Nephron (organoid): ENCODE measurements around the gene TDRD10.

Experiments
- H3K27ac Mint-ChIP-seq, 3 experiments: 2 replicates each; pipeline ENCODE4 v1.8.0; 2020; ENCODE audit warnings: mixed read lengths in 3 of 3, mild to moderate bottlenecking in 2 of 3, moderate library complexity in 1 of 3
- H3K27me3 Mint-ChIP-seq: 2 replicates; pipeline ENCODE4 v1.8.0; 2021; ENCODE audit warnings: low read depth, mild to moderate bottlenecking, moderate library complexity, mixed read lengths
- H3K36me3 Mint-ChIP-seq: 2 replicates; pipeline ENCODE4 v1.8.0; 2020; ENCODE audit warnings: low read depth, mixed read lengths
- H3K4me1 Mint-ChIP-seq: 2 replicates; pipeline ENCODE4 v1.8.0; 2020; ENCODE audit warnings: mixed read lengths
- H3K4me3 Mint-ChIP-seq, 3 experiments: 2 replicates each; pipeline ENCODE4 v1.8.0; 2020; ENCODE audit warnings: mild to moderate bottlenecking in 3 of 3, mixed read lengths in 3 of 3, moderate library complexity in 2 of 3
- H3K9me3 Mint-ChIP-seq: 2 replicates; pipeline ENCODE4 v1.8.0; 2020; ENCODE audit warnings: mixed read lengths
- CTCF ChIP-seq, 3 experiments: fragments of 200-600 bp; sonication (generic); IDR thresholded peaks; one replicate each; pipeline ENCODE4 v1.5.0; 2021; ENCODE audit warnings: antibody characterized with exemption in 3 of 3; ENCODE audit not compliant: unreplicated experiment in 3 of 3

The TDRD10 gene

GRCh38 chr1:154490317-154490716 lies 11.7 kb upstream of the TDRD10 start:
- H3K36me3 Mint-ChIP-seq = no peaks in the 10 kb centered on the region
- no peak for TF ChIP-seq CTCF (IDR thresholded peaks at IDR 0.05; ENCODE audit: unreplicated experiment in 3 of 3)
- H3K4me3 Mint-ChIP-seq = no peak overlapping the region
- peaks cover 22% of the 10 kb centered on the region for H3K27me3 Mint-ChIP-seq
- H3K9me3 Mint-ChIP-seq = no peaks in the 10 kb centered on the region
- H3K27ac Mint-ChIP-seq = no peak overlapping the region
- peaks cover 23% of the 10 kb centered on the region for H3K4me1 Mint-ChIP-seq

- no peak overlapping the region for H3K27ac Mint-ChIP-seq
- H3K4me3 Mint-ChIP-seq = no peak overlapping the region
- no peaks in the 10 kb centered on the region for H3K9me3 Mint-ChIP-seq
- no peaks in the 10 kb centered on the region for H3K36me3 Mint-ChIP-seq
- TF ChIP-seq CTCF (IDR thresholded peaks at IDR 0.05; ENCODE audit: unreplicated experiment in 3 of 3) = no peak
- H3K4me1 Mint-ChIP-seq = peaks cover 10% of the 10 kb centered on the region
- peaks cover 37% of the 10 kb centered on the region for H3K27me3 Mint-ChIP-seq
Measured at GRCh38 chr1:154492115-154492514, 9.9 kb upstream of the TDRD10 start.

GRCh38 chr1:154493276-154493675 lies 8.7 kb upstream of the TDRD10 start:
- Mint-ChIP-seq H3K4me1 (peaks cover 10% of the 10 kb centered on the region), H3K9me3 (no peaks in the 10 kb centered on the region), H3K36me3 (no peaks in the 10 kb centered on the region), H3K27me3 (peaks cover 46% of the 10 kb centered on the region), H3K4me3 (no peak overlapping the region), H3K27ac (peak overlapping the region in 1 of 3 experiments; percentile 37)
- no peak for TF ChIP-seq CTCF (IDR thresholded peaks at IDR 0.05; ENCODE audit: unreplicated experiment in 3 of 3)

GRCh38 chr1:154495496-154496273 lies 6.3 kb upstream of the TDRD10 start:
- H3K4me1 Mint-ChIP-seq = no peaks in the 10 kb centered on the region
- H3K27ac Mint-ChIP-seq = no peak overlapping the region
- no peaks in the 10 kb centered on the region for H3K9me3 Mint-ChIP-seq
- H3K4me3 Mint-ChIP-seq = no peak overlapping the region
- TF ChIP-seq CTCF (IDR thresholded peaks at IDR 0.05; ENCODE audit: unreplicated experiment in 3 of 3) = no peak
- peaks cover 65% of the 10 kb centered on the region for H3K27me3 Mint-ChIP-seq
- no peaks in the 10 kb centered on the region for H3K36me3 Mint-ChIP-seq

GRCh38 chr1:154496383-154496782 lies 5.6 kb upstream of the TDRD10 start:
- Mint-ChIP-seq H3K27me3 (peaks cover 69% of the 10 kb centered on the region), H3K27ac (no peak overlapping the region), H3K36me3 (no peaks in the 10 kb centered on the region), H3K4me1 (no peaks in the 10 kb centered on the region), H3K9me3 (no peaks in the 10 kb centered on the region), H3K4me3 (no peak overlapping the region)
- no peak for TF ChIP-seq CTCF (IDR thresholded peaks at IDR 0.05; ENCODE audit: unreplicated experiment in 3 of 3)
